ENCODE data around the gene IKZF3. TPM values are rescaled to one million over a fixed set of nuclear protein-coding genes. Genes with fewer than 3 reads are reported as not detected.
"Not testable (repeated sequence)": the region's sequence is repeated elsewhere in the genome, so short reads cannot be mapped to it uniquely, and the experiment has no call there.

Gene IKZF3
- polyA plus RNA-seq, 1 donor from 2014 or later, result not detected

DNA sequence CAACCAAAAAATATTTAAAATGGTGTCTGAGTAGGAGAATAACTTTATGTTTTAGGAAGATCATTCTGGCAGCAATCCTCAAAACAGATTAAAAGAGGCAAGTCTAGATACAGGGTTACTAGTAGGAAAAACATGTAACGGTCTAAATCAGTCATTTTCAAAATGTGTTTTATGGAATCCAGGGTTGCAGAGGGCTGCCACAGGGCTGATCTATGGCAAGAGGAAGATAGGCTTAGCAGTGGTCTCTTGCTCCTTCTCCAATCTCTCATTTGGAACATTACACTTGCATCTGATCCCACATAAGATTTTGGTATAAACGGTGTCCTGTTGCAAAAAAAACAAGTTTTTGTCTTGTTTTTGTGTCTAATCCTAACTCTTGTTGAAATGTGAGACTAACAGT lies 9.2 kb downstream of the IKZF3 start:
- Histone ChIP-seq H3K9ac (ENCODE audit: low read length) (no peak overlapping the region), H3K4me3 (ENCODE audit: low read length) (no peak overlapping the region), H3K79me2 (replicated peaks; ENCODE audit: insufficient read depth, low read length) (no peaks in the 10 kb centered on the region), H3K27me3 (ENCODE audit: insufficient read depth, low read depth, low read length) (no peaks in the 10 kb centered on the region), H3K9me2 (ENCODE audit: insufficient read depth, low read length) (no peaks in the 10 kb centered on the region), H3K4me2 (ENCODE audit: low read length) (no peak overlapping the region), H4K20me1 (ENCODE audit: insufficient read depth) (no peaks in the 10 kb centered on the region), H3K27ac (ENCODE audit: low read length) (no peak overlapping the region), H3K36me3 (ENCODE audit: insufficient read depth, low read length) (no peaks in the 10 kb centered on the region), H3K9me3 (ENCODE audit: low read length) (no peaks in the 10 kb centered on the region), H2AFZ (ENCODE audit: low read depth, low read length) (no peak overlapping the region), H3F3A (ENCODE audit: insufficient read depth, low read length, poor library complexity, severe bottlenecking) (no peaks in the 10 kb centered on the region)
- TF ChIP-seq TAF1 (IDR thresholded peaks at IDR 0.05; ENCODE audit: low read depth) (no peak), SMC3 (conservative IDR thresholded peaks at IDR 0.05; ENCODE audit: poor library complexity) (no peak), EZH2 (IDR thresholded peaks at IDR 0.05; ENCODE audit: borderline replicate concordance, insufficient read depth, low read length, poor library complexity, severe bottlenecking) (no peak), POLR2AphosphoS5 (IDR thresholded peaks at IDR 0.05) (no peak), EP300 (conservative IDR thresholded peaks at IDR 0.05; ENCODE audit: poor library complexity, severe bottlenecking) (no peak), RAD21 (conservative IDR thresholded peaks at IDR 0.05) (no peak), MXI1 (conservative IDR thresholded peaks at IDR 0.05; ENCODE audit: poor library complexity, severe bottlenecking) (no peak)
- TF ChIP-seq, protein P1, sequence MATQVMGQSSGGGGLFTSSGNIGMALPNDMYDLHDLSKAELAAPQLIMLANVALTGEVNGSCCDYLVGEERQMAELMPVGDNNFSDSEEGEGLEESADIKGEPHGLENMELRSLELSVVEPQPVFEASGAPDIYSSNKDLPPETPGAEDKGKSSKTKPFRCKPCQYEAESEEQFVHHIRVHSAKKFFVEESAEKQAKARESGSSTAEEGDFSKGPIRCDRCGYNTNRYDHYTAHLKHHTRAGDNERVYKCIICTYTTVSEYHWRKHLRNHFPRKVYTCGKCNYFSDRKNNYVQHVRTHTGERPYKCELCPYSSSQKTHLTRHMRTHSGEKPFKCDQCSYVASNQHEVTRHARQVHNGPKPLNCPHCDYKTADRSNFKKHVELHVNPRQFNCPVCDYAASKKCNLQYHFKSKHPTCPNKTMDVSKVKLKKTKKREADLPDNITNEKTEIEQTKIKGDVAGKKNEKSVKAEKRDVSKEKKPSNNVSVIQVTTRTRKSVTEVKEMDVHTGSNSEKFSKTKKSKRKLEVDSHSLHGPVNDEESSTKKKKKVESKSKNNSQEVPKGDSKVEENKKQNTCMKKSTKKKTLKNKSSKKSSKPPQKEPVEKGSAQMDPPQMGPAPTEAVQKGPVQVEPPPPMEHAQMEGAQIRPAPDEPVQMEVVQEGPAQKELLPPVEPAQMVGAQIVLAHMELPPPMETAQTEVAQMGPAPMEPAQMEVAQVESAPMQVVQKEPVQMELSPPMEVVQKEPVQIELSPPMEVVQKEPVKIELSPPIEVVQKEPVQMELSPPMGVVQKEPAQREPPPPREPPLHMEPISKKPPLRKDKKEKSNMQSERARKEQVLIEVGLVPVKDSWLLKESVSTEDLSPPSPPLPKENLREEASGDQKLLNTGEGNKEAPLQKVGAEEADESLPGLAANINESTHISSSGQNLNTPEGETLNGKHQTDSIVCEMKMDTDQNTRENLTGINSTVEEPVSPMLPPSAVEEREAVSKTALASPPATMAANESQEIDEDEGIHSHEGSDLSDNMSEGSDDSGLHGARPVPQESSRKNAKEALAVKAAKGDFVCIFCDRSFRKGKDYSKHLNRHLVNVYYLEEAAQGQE (IDR thresholded peaks at IDR 0.05; ENCODE audit: borderline replicate concordance), result no peak
- TF ChIP-seq, protein P2, sequence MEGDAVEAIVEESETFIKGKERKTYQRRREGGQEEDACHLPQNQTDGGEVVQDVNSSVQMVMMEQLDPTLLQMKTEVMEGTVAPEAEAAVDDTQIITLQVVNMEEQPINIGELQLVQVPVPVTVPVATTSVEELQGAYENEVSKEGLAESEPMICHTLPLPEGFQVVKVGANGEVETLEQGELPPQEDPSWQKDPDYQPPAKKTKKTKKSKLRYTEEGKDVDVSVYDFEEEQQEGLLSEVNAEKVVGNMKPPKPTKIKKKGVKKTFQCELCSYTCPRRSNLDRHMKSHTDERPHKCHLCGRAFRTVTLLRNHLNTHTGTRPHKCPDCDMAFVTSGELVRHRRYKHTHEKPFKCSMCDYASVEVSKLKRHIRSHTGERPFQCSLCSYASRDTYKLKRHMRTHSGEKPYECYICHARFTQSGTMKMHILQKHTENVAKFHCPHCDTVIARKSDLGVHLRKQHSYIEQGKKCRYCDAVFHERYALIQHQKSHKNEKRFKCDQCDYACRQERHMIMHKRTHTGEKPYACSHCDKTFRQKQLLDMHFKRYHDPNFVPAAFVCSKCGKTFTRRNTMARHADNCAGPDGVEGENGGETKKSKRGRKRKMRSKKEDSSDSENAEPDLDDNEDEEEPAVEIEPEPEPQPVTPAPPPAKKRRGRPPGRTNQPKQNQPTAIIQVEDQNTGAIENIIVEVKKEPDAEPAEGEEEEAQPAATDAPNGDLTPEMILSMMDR (IDR thresholded peaks at IDR 0.05; ENCODE audit: poor library complexity, severe bottlenecking), result no peak

DNA sequence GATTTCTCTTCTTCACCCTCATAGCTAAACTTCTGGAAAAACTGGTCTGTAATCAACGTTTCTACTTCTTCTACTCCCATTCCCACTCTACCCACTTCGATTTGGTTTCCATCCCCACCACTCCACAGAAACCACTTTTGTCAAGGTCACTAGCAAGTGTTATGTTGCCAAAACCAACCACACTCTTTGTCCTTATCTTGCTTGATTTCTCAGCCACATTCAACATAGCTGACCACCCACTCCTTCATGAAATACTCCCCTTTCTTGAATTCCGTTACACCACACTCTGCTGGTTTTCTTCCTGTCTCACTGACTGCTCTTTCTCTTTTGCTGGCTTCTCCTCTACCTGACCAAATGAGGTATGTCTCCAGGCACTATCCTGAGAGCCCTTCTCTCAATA lies 11.9 kb downstream of the IKZF3 start:
- Histone ChIP-seq H3K9me2 (ENCODE audit: insufficient read depth, low read length) (no peaks in the 10 kb centered on the region), H3K4me2 (ENCODE audit: low read length) (no peak overlapping the region), H3K27ac (ENCODE audit: low read length) (no peak overlapping the region), H3K4me3 (ENCODE audit: low read length) (no peak overlapping the region), H3K9me3 (ENCODE audit: low read length) (no peaks in the 10 kb centered on the region), H3K27me3 (ENCODE audit: insufficient read depth, low read depth, low read length) (no peaks in the 10 kb centered on the region), H3K9ac (ENCODE audit: low read length) (no peak overlapping the region), H3K79me2 (replicated peaks; ENCODE audit: insufficient read depth, low read length) (no peaks in the 10 kb centered on the region), H3F3A (ENCODE audit: insufficient read depth, low read length, poor library complexity, severe bottlenecking) (no peaks in the 10 kb centered on the region), H2AFZ (ENCODE audit: low read depth, low read length) (no peak overlapping the region), H4K20me1 (ENCODE audit: insufficient read depth) (no peaks in the 10 kb centered on the region), H3K36me3 (ENCODE audit: insufficient read depth, low read length) (no peaks in the 10 kb centered on the region)
- TF ChIP-seq MXI1 (conservative IDR thresholded peaks at IDR 0.05; ENCODE audit: poor library complexity, severe bottlenecking) (no peak), TAF1 (IDR thresholded peaks at IDR 0.05; ENCODE audit: low read depth) (no peak), RAD21 (conservative IDR thresholded peaks at IDR 0.05) (no peak)
- TF ChIP-seq, protein P2 (IDR thresholded peaks at IDR 0.05; ENCODE audit: poor library complexity, severe bottlenecking), result no peak
- TF ChIP-seq, protein P1 (IDR thresholded peaks at IDR 0.05; ENCODE audit: borderline replicate concordance), result no peak

DNA sequence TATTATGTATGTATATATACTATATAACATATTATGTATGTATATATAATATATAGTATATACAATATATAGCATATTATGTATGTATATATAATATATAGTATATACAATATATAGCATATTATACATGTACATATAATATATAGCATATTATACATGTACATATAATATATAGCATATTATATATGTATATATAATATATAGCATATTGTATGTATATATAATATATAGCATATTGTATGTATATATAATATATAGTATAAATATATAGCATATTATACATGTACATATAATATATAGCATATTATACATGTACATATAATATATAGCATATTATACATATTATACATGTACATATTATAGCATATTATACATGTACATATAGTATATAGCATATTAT lies 13.9 kb downstream of the IKZF3 start:
- not testable (repeated sequence) for H2AFZ ChIP-seq (ENCODE audit: low read depth, low read length); H3K27me3 ChIP-seq (ENCODE audit: insufficient read depth, low read depth, low read length); H3K79me2 ChIP-seq (replicated peaks; ENCODE audit: insufficient read depth, low read length); H3K36me3 ChIP-seq (ENCODE audit: insufficient read depth, low read length); H4K20me1 ChIP-seq (ENCODE audit: insufficient read depth); H3K27ac ChIP-seq (ENCODE audit: low read length); H3K9me2 ChIP-seq (ENCODE audit: insufficient read depth, low read length); H3K4me3 ChIP-seq (ENCODE audit: low read length); H3F3A ChIP-seq (ENCODE audit: insufficient read depth, low read length, poor library complexity, severe bottlenecking); H3K9me3 ChIP-seq (ENCODE audit: low read length); H3K4me2 ChIP-seq (ENCODE audit: low read length); H3K9ac ChIP-seq (ENCODE audit: low read length)

Measured in neural cell (in vitro differentiated cells).